DMS153 treated with DMSO at 0.1 percent for 48 hours (cell line): ENCODE measurements around the gene ADCY1.
"Not testable (repeated sequence)": the region's sequence is repeated elsewhere in the genome, so short reads cannot be mapped to it uniquely, and the experiment has no call there.

Experiments
- DNase-seq: peaks from one replicate; lab custom pipeline; 2025; ENCODE audit not compliant: unreplicated experiment; lab: John Stamatoyannopoulos, UW

Gene ADCY1

DNA sequence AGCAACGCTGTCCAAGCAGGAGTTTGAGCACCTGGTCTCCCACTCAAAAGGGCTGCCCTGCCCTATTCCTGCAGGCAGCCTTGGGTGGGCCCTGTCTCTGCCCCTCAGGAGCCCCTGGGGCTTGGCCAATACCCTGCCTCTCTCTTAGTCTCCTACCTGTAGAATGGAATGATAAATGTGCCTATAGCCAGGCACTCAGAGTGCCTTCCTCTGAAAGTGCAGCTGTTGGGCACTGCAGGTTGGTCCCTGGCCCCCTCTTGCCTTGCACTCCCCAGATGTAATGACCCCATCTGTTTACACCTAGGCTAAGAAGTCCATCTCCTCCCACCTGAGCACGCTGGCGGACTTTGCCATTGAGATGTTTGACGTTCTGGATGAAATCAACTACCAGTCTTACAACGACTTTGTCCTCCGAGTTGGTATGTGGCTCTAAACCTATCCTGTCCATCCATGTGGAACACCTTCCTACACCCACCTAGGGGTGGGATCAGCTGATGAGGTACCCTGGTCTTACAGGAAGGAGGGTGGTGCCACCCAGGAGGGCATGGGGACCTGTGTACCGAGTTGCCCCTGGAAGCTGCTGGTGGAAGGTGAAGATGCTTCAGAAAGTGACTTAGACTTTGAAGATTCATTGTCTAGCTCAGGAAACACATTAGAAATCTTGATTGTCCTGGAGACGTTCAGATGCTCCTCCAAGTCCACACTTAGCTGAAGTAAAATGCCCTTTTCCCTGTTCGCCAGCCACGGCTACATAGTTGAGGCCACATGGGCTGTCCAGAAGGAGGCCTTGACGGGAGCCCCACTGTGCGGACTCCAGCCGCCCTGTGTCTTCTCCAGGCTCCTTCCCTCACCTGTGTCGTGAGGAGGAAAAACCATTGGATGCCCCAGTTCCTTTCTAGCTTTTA is 134.1 kb downstream of the ADCY1 start:
- DNase-seq, result no peak

DNA sequence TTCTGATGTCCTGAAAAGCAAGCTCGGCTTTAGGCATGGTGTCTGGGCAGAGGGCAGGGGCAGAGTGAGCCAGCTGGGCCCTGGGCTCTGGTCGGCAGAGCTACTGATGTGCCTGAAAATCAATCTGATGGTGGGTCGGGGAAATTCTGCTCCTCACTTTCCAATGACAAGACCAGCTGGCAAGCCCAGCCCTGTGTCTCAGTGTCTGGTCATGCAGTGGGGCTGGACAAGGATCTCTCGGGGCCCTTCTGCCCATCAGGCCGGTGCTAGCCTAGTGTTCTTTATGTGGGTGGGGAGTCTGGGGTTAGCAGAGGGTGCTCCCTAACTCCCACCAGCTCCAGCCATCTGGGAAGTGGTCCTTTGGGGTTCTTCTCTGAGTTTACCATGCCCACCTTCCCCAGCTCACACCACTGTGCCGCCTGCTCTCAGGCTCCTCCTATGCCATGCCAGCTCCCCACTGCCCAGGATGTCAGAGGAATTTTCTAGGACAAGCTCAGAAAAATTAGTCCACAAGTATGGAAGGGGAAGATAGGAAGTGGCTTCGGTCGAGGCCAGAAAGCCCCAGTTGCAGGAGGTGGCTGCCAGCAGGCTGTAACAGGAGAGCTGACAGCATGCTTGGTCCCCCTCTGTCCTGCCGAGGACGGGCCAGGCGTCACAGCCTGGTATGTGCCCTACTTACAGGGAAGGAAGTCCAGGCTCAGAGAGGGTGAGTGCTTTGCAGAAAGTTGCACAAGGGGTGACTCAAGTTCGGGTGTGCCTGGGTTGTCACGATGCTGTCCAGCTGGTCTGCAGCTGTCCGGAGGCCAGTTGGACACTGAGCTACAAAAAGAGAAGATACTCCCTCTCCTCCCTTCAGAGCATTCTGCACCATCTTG is 135.2 kb downstream of the ADCY1 start:
- no peak for DNase-seq

DNA sequence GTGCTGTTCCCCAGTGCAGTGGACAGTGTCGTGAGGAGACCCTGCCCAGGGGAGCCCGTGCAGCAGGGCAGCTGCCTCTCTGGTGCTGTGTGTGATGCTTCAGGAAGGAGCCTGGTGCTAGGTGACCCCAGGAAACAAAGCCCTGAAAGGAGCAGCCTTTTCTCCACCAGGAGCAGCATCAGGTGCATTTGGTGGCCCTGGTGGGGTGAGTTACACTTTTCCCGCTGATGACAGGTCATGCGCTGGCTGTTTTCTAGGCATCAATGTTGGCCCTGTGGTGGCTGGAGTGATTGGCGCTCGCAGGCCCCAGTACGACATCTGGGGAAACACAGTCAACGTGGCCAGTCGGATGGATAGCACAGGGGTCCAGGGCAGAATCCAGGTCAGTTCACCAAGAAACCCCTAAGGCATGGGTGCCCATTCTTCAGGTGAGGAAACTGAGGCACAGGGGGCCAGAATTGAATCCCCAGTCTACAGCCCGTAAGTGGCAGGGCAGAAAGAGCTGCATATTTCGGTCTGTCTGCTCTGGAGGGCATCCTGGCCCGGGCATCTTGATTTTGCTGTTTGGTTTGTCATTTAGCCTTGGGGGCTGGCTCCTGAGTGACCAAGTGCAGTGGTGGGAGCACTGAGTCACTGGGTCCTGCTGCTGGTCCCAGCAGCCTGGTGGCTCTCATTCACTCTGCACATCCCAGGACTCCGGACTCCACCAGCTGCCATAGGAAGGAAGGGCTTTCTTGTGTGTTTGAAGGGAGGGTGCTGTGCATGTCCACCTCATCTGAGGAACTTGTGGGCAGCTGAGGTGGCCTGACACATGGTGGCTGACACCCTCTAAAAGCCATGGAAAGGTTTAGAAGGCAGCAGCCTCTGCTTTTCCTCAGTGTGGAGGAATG is 136.3 kb downstream of the ADCY1 start:
- no peak for DNase-seq

DNA sequence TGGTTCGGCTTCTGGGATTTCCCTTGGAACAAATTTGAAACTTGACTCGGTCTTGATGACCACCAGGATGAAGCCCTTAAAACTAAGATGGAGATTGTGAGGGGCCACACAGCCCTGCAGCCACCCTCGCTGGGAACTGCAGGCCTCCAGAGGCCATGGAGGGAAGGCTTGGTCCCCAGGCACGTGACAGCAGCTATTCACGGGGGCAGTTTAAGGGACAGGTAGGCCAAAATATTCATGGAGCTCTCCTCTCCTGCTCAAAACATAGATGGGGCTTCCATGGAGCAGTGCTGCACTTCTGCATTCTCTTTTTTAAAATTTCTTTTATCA is 137.0 kb downstream of the ADCY1 start:
- no peak for DNase-seq

DNA sequence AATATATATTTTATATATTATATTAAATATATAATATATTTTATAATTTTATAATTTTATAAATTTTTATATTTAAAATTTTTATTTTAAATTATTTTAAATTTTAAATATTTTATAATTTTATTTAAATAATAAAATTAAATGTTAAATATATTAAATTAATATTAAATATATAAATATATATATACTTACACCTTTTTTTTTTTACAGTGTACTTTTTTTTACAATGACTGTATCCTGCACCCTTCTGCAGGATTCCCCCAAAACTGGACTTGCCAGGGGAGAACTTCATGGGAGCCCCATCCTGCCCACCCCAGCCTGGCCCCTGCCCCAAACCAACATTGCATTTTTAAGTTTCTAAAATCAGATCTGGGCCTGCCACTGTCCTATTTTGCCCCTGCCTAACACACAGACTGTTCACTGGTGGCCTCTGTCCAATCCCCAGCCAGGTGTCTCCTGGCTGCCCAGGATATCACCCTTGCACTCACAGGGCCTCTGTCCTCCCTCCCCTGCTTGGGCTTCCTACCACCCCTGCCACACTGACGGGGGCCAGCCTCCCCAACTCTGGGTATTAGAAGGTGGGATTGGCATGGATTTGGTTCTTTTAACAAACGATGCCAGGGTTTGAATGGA is 138.0 kb downstream of the ADCY1 start:
- no peak for DNase-seq

DNA sequence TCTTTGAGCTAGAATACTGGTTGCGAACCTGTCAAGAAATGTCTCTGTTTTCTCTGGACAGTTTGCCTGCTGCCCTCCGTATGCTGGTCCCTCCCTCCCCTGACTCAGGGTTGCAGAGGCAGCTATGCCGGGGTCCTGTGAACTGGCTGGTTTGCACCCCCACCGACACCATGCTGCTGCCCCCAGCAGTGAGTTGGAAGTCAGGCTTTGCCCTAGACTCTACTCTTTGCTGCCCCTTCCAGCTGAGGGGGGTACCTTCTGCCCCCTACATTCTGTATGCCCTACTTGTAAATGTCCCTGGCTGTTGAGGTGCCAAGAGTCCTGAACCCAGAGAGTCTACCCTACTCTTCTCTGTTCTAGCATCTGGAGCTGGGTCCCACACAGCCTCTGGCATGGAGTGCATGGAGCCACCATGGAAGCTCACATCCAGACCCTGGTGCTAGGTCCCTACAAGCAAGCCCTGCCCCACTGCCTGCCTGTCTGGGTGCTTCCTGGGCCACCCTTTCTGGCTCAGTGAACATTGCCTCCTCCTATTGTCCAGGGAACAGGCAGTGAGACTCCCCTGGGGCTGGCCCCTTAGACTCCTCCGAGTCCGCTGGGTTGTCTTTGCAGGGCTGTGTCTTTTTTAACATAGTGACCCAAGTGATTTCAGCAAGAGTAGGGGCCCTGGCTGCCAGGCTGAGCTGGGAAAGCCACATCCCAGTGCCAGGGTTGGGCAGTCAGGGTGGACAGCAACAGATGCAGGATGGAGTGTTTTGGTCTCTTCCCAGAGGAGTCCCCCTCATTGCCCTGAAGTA is 138.9 kb downstream of the ADCY1 start:
- DNase-seq, result no peak

DNA sequence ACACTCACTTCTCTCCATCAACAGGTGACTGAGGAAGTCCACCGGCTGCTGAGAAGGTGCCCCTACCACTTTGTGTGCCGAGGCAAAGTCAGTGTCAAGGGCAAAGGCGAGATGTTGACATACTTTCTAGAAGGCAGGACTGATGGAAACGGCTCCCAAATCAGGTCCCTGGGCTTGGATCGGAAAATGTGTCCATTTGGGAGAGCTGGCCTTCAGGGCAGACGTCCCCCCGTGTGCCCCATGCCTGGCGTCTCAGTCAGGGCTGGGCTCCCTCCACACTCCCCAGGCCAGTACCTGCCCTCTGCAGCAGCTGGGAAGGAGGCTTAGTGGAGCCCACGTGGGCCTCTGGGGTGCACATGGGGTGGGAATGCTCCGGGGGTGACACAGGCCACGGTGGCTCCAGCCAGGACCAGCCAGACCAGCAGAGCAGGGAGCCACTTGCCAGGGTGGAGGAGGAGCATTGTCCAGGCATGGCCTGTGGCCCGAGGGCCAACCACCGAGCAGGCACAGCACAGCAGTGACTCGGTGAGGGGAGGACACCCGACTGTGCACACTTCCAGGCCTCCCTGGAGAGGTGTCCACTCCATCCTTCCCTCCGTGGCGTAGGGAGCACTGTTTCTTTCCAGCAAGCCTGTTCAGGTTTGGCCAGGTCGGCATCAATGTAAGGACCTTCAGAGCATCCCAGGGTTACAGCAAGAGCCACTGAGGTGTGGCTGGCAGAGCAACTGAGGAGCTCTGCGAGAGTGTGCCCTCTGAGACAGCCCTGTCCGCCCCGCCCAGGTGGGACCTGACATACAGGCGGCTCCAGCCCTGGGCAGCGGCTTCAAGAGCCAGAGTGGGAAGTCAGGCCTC is 139.7 kb downstream of the ADCY1 start:
- DNase-seq, result no peak

DNA sequence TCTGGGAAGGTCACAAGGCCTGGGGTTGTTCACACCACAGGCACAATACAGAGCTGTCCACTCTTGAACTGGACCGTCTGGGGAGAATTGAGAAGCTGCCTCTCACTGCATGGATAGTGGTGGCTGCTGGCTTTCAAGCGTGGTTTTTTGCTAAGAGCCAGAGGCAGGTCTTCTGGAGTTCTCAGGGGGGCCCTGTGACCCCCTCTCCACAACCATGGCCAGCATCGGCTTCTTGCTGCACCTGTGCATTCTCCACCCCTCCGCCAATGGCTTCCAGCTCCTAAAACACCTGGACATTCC is 140.3 kb downstream of the ADCY1 start:
- no peak for DNase-seq

DNA sequence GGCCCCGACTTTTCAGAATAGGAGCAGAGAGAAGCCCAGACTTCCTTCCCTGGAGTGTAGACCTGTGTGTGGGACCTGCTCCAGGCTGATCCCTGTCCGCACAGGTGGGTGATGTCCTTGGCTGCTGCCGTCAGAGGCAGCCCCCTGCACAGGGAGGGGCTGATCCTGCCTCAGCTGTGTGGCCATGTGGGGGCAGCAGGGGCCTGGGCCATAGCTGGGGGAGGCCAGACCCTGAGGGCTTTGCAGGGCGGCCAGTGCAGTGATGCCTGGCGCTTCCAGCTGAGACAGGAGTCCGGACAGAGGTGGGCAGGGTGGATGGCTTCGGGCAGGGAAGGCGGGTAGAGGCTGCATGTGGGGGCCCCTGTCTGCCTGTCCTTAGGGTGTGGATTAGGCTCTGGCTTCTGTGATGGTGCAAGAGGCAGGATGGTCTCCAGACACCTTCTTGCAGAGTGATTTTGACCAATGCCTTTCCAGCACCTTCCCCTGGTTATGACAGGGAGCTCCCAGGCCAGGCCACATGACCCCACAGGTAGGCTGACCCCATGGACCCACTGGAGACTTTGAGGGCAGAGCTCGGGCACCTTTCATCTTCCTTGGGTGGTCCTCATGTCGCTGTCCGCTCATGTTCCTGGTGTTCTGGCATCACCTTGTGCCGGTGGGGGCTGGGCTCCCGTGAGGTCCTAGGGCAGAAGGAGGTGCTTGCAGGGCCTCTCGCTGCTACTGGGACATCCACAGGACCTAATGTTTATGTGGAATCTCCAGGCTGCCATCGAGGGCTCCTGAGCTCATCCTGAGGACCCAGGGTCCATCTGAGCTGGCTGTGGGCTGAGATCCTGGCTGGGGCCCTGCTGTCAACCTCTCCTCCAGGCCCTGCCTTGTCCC is 141.5 kb downstream of the ADCY1 start:
- DNase-seq, result no peak

DNA sequence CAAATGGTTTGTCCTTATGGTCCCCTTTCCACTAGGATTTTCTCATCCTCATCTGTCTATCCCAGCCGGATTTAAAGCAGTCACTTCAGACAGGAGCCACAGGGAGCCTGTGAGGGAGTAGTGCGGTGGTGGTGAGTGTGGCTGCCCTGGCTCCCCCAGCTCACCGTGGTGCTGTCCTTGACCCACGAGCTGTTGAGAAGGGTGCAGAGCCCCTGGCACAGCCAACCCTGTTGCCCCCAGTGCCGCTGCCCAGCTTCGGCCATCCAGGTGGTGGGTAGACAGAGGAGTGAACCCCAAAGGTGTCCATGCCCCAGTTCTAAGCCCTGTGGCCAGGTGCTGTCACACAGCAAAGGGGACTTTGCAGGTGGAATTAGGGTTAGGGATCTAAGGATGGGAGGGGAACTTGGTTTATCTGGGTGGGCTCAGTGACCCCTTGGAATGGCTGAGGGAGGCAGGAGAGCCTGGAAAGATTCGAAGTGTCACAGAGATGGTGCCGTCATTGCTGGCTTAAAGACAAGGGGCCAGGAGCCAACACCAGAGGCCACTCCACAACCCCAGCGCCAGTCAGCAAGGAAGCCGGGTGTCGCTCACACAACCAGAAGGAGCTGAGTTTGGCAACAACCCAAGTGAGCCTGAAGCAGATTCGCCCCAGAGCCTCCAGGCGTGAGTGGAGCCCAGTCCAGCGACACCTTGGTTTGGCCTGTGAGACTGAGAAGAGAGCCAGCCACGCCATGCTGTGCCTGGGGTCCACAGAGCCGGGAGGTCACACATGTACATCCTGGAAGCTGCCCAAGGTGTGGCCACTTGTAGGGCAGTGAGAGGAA is 142.4 kb downstream of the ADCY1 start:
- no peak for DNase-seq

DNA sequence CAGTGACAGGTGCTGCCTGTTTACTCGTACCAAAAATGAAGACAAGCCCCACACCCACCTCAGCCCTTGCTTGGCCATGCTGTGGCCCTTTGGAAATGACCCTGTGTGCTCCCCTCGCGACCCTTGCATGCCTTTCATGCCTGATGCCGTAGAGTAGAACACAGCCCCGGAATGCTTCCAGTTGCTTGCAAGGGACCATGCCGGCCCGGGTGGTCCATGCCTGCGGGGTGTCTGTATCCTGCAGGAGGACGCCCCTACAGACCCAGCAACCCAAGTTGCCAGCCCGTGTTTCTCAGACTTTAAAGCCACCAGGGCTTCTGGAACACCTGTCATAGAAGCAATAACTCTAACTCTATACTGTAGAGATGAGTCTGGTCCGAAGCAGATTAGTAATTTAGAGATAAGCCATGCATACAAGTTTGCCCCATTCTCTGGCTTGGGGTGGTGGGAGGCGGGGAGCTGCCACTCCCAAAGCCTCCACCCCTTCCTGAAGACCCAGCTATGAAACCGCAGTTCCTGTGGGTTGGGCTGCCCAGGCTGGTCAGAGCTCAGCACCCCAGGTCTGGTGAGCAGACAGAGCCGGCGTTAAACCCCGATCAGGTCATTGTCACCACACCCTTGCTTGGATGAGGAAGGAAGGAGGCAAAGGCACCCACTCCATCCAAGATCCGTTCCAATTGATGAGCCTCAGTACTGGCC is 143.5 kb downstream of the ADCY1 start:
- no peak for DNase-seq

DNA sequence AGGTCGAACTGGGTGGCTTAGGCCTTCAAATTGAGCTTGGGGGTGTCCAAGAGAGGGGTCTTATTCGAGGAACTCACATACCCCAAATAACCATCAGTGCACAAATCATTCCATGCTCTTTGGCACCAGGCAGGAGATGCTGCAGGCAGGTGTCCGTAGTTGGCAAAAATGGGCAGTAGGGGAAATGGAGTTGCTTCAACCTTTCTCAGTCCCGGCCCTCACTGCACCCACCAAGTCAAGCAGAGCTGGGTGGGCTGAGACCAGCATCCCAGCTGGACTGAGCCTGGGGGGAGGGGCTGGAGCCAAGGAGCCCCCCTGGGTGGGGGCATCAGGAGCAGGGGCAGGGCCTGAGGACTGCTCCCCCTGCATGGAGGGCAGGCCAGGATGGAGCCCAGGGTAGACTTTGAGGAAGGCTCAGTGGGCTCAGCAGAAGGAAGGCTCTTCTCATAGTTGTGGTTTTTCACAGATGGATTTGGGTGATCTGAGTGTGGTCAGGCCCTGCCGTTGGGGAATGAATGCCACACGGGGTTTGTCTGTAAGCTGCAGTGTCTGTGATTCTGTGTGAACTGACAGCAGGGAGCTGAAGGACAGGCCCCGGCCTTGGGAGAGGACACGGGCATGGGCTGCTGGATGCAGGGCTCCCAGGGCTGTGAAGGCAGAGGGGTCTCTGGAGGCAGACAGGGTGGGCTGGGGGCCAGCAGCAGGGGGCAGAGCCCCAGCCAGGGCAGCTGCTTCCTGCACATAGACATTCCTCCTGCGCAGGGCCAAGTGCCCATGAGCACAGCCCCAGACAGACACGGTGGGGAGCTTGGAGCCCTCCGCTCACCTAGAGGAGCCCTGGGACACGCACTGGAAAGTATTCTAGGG is 144.5 kb downstream of the ADCY1 start:
- DNase-seq, result no peak

DNA sequence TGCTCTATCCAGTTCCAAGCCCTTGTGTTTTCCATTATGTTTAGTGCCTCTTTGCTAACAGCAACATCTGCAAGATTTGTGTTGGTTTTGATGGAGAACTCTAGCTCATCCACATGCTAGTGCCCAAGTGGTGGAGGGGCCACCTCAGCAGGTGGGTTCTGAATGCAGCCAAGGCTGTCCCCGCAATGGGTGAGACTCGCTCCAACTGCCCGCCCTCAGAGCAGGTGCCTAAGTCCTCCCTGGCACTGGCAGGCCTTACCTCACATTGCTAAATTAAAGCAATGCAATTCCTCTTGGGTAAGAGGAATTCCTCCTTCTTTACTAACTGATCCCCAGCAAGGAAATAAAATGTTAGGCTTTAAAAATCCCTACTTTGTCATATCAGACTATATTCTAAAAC is 146.8 kb downstream of the ADCY1 start:
- no peak for DNase-seq

DNA sequence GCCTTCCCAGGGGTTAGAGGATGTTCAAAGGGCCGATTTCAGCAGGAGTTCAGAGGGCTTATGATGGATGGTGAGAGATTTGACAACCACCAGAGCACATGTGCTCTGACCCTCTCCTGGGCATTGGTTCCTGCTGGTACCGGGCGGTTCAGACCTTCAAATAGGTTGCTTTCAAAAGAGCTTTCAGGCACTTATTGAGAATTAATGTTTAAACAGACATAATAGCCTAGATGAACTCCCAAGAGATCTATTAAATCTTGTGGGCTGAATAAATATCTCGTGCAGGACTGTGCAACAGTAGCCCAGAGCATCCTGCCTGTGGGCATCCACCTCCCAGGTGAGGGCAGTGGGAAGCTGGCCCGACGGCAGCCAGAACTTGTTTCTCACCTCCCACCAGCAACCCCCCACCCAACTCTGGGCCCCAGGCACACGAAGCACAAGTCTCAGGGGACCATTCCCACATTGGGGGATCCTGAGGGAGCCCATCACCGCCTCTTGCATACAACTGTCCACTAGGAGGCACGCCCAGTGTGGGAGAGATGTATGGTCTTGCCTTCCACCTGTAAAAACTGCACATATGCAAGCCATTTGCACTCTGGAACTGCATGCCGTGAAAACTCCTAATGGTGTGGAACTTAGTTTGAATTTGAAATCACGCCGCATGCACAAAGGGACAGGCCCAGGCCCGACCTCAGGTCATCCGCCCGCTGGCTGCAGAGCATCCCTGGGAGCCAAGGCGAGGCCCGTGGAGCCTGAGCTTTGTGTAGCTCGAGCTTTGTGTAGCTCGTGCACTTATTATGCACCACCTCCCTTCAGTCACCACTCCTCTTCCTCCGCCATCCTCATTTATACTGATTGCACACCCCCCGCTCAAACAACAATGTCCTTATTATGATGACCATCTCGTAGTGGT is 147.8 kb downstream of the ADCY1 start:
- DNase-seq, result peak; percentile 67

DNA sequence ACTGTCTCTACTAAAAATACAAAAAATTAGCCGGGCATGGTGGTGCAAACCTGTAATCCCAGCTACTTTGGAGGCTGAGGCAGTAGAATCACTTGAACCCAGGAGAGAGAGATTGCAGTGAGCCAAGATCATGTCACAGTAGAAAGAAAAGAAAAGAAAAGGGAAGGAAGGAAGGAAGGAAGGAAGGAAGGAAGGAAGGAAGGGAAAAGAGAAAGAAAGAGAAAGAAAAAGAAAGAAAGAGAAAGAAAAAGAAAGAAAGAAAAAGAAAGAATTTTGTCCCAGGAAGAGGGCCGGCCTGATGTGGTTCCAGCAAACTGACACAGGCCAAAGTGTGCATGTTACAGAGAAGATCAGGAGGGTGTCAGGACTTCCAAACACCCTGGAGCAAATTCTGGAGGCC is 151.1 kb downstream of the ADCY1 start:
- not testable (repeated sequence) for DNase-seq
